CD4-positive, alpha-beta T cell treated with Interferon gamma for 1 hour (primary cell): Measurements from ENCODE around the gene ZPBP2.
"Not testable (repeated sequence)": the region's sequence is repeated elsewhere in the genome, so short reads cannot be mapped to it uniquely, and the experiment has no call there.

ENCODE experiments used
- DNase-seq: peaks from one replicate; pipeline ENCODE4 v3.0.0-alpha.2; 2020

Gene ZPBP2

GRCh38 chr17:39855911-39856649, 11.9 kb upstream of the ZPBP2 start:
- DNase-seq, result not testable (repeated sequence)

- no peak for DNase-seq
Observed at GRCh38 chr17:39861235-39861634, 6.8 kb upstream of the ZPBP2 start.

- no peak for DNase-seq
Observed at GRCh38 chr17:39863244-39863917, 4.6 kb upstream of the ZPBP2 start.

- peak; percentile 87 for DNase-seq
Observed at GRCh38 chr17:39863918-39864746, 3.9 kb upstream of the ZPBP2 start, which contains the start of gene IKZF3. TSS of gene IKZF3 (minus strand) at chr17:39864312. CDS start at chr17:39864126, 186 bp downstream.

GRCh38 chr17:39866013-39866730, 1.8 kb upstream of the ZPBP2 start:
- DNase-seq, result no peak

- DNase-seq, result peak; percentile 63
Observed at GRCh38 chr17:39867084-39867879, 720 bp upstream of the ZPBP2 start.

- no peak for DNase-seq
Observed at GRCh38 chr17:39868554-39868942, 546 bp downstream of the ZPBP2 start.

- DNase-seq, result no peak
Observed at GRCh38 chr17:39870776-39871175, 2.8 kb downstream of the ZPBP2 start.

- DNase-seq, result no peak
Observed at GRCh38 chr17:39871801-39872200, 3.8 kb downstream of the ZPBP2 start.

- no peak for DNase-seq
Observed at GRCh38 chr17:39872751-39873150, 4.7 kb downstream of the ZPBP2 start.

GRCh38 chr17:39886102-39886501, 18.1 kb downstream of the ZPBP2 start:
- DNase-seq, result not testable (repeated sequence)

- no peak for DNase-seq
Observed at GRCh38 chr17:39887078-39887477, 19.1 kb downstream of the ZPBP2 start.

GRCh38 chr17:39889200-39889599, 21.2 kb downstream of the ZPBP2 start:
- DNase-seq, result no peak

- no peak for DNase-seq
Observed at GRCh38 chr17:39894681-39895376, 26.8 kb downstream of the ZPBP2 start.

GRCh38 chr17:39898088-39898487, 30.1 kb downstream of the ZPBP2 start:
- DNase-seq, result no peak

GRCh38 chr17:39899215-39899614, 31.2 kb downstream of the ZPBP2 start:
- no peak for DNase-seq

GRCh38 chr17:39902027-39902426, 34.0 kb downstream of the ZPBP2 start:
- not testable (repeated sequence) for DNase-seq

- no peak for DNase-seq
Observed at GRCh38 chr17:39903158-39903884, 35.3 kb downstream of the ZPBP2 start.

GRCh38 chr17:39904990-39905288, 36.9 kb downstream of the ZPBP2 start:
- DNase-seq, result no peak

- no peak for DNase-seq
Observed at GRCh38 chr17:39908789-39909352, 40.9 kb downstream of the ZPBP2 start.
